Suprapubic skin (tissue), 3 donors: ENCODE measurements around the gene MYO18A.

Experiments used
- CTCF ChIP-seq, 2 donors: fragments of 200-600 bp in 1 of 2; fragments of 450-650 bp in 1 of 2; sonication (generic) in 1 of 2; IDR thresholded peaks; one replicate each; pipeline ENCODE4 v1.5.1; 2016 to 2019; ENCODE audit warnings: antibody characterized with exemption in 2 of 2, mild to moderate bottlenecking in 1 of 2, moderate library complexity in 1 of 2
- POLR2A ChIP-seq, 2 donors: fragments of 450-650 bp; IDR thresholded peaks; one replicate each; pipeline ENCODE4 v1.6.1; 2017; ENCODE audit warnings: antibody characterized with exemption in 2 of 2, mild to moderate bottlenecking in 2 of 2, moderate library complexity in 2 of 2

GRCh38 chr17:29125651-29126050, 54.5 kb downstream of the MYO18A start:
- no peak for TF ChIP-seq CTCF (IDR thresholded peaks at IDR 0.05)
- TF ChIP-seq POLR2A (IDR thresholded peaks at IDR 0.05): no peak
